ENCODE measurements around the gene KCMF1. TPM values are rescaled to one million over a fixed set of nuclear protein-coding genes. Genes with fewer than 3 reads are reported as not detected.

KCMF1 gene
- total RNA-seq, 1 donor from 2014 or later: 64.2 TPM

DNA sequence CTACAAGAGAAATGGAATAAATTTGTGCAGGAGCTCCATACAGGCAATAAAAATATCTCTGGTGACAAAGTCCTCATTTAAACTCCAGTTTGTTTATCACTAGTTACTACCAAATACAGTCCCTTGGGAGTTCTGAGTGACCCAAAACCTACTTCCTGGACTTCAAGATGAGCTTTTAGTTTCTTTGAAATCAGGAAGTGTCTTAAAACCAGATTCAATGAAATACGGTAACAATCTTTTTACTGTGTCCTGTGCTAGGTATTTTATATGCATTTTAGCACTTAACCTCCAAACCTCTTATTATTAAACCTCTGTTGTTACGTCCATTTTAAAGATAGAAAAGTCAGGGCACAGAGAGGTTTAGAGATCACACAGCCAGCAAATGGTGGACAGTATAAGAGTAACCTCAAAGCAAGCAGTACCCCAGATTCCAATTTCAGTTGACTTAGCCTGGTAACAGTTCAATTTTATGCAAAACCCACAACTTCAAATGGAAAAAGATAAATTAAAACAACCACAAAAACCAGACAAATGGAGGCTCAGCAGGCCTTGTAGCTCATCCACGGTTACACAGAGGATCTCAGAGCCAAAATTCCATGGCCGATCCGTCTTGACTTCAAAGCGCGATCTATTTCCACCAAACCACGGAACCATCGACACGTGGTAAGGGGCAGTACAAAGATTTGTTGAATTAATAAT, 1.3 kb upstream of the KCMF1 start:
- Histone ChIP-seq H3K4me3 (peak overlapping the region; percentile 83), H3K9me3 (no peaks in the 10 kb centered on the region), H3K27me3 (ENCODE audit: low read depth) (no peaks in the 10 kb centered on the region), H3K27ac (peak overlapping the region; percentile 96), H3K36me3 (no peaks in the 10 kb centered on the region), H3K4me1 (peaks cover 50% of the 10 kb centered on the region)
- no peak for ATAC-seq
- intact Hi-C loops (cut with DNase I): no loop called here
- TF ChIP-seq CTCF (IDR thresholded peaks at IDR 0.05): no peak
- DNase-seq: no peak

DNA sequence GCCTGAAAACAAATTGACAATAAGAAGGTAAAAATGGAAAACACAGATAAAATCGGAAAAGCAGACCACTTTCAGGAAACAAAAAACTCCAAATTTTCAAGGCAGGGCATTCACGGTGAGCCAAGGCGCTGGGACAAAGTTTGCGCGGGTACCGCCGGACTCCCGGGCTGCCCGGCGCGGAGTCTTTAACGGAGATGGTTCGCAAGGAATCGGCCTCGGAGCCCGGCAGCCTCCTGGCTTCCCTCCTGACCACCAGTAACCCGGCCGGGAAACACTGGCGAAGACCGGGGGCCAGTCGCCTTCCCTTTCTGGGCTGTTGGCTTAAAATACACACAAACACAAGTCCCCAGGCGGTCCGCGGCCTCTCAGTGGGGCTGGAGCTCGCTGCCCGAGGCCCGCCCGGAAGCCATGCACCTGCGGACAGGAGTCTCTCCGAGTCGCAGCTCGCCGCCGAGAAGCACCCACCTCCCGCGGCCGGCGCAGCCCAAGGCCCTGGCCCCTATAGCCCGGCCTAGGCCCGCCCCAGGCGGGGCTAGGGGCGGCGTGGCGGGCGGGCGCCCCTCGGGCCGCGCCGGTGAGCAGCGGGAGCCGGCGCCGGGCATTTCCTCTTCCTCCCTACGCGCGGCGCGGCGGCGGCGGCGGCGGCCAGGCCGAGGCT, 622 bp upstream of the KCMF1 start:
- ATAC-seq (peak; percentile 74 to 83), DNase-seq (peak; percentile 85)
- no peaks in the 10 kb centered on the region for H3K9me3 ChIP-seq
- no peaks in the 10 kb centered on the region for H3K27me3 ChIP-seq (ENCODE audit: low read depth)
- no peak for TF ChIP-seq CTCF (IDR thresholded peaks at IDR 0.05)
- H3K36me3 ChIP-seq: no peaks in the 10 kb centered on the region
- peak overlapping the region; percentile 96 for H3K27ac ChIP-seq
- H3K4me1 ChIP-seq: peaks cover 55% of the 10 kb centered on the region
- H3K4me3 ChIP-seq: peak overlapping the region; percentile 83
- intact Hi-C loops (cut with DNase I): no loop called here

DNA sequence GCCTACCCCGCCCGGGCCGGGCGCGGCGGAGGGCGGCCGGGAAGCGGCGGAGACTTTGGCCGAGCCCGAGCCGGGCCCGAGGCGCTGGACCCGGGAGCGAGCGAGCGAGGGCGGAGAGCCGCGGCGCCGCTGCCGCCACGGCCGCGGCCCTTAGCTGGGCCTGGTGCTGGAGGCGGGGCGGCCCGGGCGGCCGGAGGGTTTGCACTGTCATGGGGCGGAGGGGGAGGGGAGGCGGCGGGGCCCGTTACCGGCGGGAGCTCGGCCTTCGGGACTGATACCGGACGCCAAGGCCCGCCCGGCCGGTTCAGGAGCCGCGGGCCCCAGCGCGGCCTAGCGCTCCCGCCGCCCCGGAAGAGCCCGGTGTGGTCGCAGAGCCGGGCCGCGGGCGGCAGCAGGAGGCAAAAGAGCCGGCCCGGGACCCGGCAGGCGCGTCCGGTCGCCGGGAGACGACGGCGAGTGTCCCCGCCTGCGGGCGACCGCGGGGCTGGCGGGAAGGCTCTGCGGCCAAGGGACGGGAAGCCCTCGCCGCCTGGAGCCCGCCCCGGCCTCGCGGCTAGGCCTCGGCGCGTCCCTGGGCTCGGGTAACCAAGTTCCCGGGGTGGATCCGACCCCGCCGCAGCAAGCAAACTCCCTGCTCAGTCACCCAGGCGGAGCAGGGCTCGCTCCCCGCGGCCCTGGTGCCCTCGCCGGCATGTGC, 697 bp downstream of the KCMF1 start:
- intact Hi-C loops (cut with DNase I): no loop called here
- DNase-seq: peak; percentile 77
- Histone ChIP-seq H3K27me3 (ENCODE audit: low read depth) (no peaks in the 10 kb centered on the region), H3K27ac (peak overlapping the region; percentile 94), H3K4me3 (peak overlapping the region; percentile 79), H3K4me1 (peaks cover 68% of the 10 kb centered on the region), H3K9me3 (no peaks in the 10 kb centered on the region), H3K36me3 (no peaks in the 10 kb centered on the region)
- peak; percentile 69 to 72 for ATAC-seq
- no peak for TF ChIP-seq CTCF (IDR thresholded peaks at IDR 0.05)

DNA sequence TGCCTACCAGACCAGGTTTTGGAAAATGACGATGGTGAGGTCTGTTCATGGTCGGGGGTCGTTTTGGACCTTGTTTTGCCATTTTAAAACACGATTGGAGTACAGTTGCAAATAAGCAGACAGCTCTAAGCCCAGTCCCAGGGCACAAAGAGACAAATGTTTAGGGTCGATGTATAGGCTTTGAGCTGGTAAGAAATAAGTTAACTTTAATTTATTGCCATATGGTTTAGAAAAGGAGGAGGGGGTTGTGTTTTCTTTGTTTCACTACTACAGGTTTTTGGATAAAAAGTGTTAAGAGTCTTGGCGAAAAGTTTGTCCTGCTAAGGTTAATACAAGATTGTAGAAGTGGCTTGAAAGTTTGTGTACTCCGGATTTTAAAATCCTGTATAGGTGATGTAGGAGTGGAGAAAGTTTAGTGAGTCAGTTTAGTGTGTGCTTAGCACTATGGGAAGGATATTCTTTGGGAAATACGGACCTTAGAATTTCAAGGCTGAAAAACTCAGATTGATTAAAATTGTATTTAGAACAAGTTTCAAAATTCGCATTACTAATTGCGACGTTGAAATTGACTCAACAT, 1.3 kb downstream of the KCMF1 start:
- Histone ChIP-seq H3K27ac (peak overlapping the region; percentile 94), H3K36me3 (no peaks in the 10 kb centered on the region), H3K27me3 (ENCODE audit: low read depth) (no peaks in the 10 kb centered on the region), H3K4me3 (peak overlapping the region; percentile 79), H3K9me3 (no peaks in the 10 kb centered on the region), H3K4me1 (peaks cover 68% of the 10 kb centered on the region)
- TF ChIP-seq CTCF (IDR thresholded peaks at IDR 0.05): no peak
- intact Hi-C loops (cut with DNase I): no loop called here
- DNase-seq (no peak), ATAC-seq (no peak)

DNA sequence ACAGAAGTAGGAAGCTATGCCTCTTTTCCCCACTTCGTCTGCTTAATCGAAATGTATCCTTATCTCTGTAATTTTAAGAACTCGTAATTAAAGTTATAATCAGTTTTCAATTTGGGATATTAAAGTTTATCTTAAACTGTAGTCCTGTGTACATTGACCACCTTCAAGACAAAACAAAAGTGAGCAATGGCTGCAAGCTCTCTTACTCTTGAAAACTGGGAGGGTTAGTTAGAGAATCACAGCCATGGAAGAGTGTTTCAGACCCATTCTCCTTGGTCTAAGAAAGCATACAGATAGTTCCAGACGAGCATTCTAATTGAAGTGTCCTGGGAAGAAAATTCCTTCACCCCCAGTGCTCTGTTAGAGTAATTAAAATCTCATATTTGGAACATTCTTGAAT, 2.0 kb downstream of the KCMF1 start:
- Histone ChIP-seq H3K4me3 (peak overlapping the region; percentile 79), H3K27ac (peak overlapping the region; percentile 94), H3K9me3 (no peaks in the 10 kb centered on the region), H3K4me1 (peaks cover 65% of the 10 kb centered on the region), H3K36me3 (no peaks in the 10 kb centered on the region), H3K27me3 (ENCODE audit: low read depth) (no peaks in the 10 kb centered on the region)
- no peak for ATAC-seq
- TF ChIP-seq CTCF (IDR thresholded peaks at IDR 0.05): no peak
- intact Hi-C loops (cut with DNase I): no loop called here
- DNase-seq: no peak
